ENCODE measurements around the gene ZNF593.

ZNF593 gene

DNA sequence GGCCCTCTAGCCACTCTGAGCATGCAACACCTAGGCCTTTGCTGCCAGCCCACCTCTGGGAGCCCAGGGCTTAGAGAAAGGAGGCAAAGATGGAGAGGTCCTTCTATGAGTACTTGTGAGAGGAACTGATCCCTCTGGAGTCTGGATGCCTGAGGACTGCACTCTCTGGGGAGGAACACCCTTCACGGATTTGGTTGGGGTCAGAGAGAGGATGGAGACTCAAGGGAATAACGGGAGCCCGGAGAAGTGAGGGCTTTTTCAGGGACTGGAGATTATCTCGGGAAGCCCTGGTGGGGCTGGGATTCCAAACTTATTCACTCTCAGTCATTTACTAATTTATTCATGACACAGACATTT lies 532 bp upstream of the ZNF593 start:
- DNase-seq (ENCODE audit: low spot score) = no peak

DNA sequence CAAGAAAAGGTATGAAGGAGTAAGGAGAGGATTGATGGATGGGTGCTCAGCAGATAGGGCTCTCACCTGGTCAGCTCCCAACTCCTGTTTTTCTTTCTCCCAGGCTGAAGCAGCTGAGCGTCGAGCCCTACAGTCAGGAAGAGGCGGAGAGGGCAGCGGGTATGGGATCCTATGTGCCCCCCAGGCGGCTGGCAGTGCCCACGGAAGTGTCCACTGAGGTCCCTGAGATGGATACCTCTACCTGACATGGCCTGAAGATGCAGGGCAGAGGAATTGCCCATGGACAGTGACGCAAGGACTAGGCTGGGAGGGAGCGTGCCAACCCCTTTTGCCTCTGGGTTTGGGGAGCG lies 739 bp downstream of the ZNF593 start:
- no peak for DNase-seq (ENCODE audit: low spot score)

- no peak for DNase-seq (ENCODE audit: low spot score)
Measured at GRCh38 chr1:26171084-26172072, 1.7 kb downstream of the ZNF593 start, which contains the start of gene ZNF593OS. Gene ZNF593OS (minus strand): TSS chr1:26171832. CDS start chr1:26171661, 171 bp downstream.

DNA sequence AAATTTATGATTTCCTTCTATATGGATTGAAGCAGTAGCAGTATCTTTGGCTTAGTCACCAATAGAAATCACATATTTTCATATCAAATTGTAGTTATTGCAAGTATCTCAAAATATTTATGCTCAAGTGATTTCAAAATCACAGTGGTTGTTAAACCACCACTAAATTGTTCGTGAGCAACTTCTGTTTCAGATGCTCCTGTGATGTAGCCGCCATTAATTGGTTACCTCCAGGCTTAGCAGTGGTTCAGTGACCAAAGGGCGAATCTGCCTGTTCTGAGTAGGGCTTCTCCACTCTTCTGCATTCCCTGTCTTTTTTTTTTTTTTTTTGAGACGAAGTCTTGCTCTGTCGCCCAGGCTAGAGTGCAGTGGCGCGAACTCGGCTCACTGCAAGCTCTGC lies 5.6 kb downstream of the ZNF593 start:
- DNase-seq (ENCODE audit: low spot score) = no peak

GRCh38 chr1:26177182-26177684 lies 7.5 kb downstream of the ZNF593 start, which contains the start of gene CNKSR1:
Gene CNKSR1 (plus strand): TSS chr1:26177491. CDS start chr1:26177548, 57 bp downstream.
- no peak for DNase-seq (ENCODE audit: low spot score)

- no peak for DNase-seq (ENCODE audit: low spot score)
Measured at GRCh38 chr1:26180010-26180506, 10.3 kb downstream of the ZNF593 start.

DNA sequence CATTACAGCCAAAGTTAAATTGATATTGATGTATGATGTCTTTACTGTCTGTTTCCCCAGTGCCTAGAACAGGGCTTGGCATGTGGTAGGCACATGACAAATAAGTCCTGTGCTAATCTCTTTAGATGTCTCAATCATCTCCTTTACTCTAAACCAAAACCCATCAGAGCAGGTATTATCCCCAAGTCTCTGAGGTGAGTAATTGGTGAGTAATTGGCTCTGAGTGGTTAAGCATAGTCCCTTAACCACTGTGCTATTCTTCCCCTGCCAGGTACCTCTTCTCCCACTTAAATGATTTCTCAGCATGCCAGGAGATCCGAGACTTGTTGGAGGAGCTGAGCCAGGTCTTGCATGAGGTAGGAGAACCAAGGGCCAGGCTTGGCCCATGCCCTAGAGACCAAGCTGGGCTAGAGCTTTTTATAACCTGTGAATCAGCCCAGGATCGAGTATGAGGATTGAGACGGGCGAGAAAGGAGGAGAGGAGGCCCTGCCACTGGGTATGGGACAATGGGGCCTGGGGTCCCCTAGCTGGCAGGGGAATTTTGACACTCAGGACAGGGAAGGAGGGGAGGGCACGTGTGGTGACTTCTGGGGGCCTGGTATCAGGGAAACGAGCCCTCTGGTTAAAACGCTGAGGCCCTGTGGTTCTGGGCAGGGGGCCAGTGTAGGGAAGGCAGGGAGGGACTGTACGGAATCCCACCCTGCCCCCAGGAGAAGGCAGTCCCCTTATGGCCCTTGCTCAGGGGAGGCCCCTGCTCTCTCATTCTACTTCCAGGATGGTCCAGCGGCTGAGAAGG lies 12.1 kb downstream of the ZNF593 start:
- no peak for DNase-seq (ENCODE audit: low spot score)

GRCh38 chr1:26182383-26182696 lies 12.6 kb downstream of the ZNF593 start:
- DNase-seq (ENCODE audit: low spot score) = no peak

DNA sequence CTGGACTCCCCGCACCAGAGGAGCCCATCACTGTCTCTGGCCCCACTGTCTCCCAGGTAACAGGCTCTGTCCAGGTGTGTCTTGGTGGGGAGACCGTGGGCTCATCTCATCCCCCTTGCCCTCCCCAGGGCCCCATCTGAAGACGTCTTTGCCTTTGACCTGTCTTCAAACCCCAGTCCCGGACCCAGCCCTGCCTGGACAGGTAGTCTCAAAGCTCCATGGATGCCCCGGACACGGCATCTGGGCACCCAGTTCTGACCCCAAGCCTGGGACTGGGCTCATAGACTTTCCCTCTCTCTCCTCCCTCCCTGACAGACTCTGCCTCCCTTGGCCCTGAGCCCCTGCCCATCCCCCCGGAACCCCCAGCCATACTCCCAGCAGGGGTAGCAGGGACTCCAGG lies 14.4 kb downstream of the ZNF593 start:
- DNase-seq (ENCODE audit: low spot score) = no peak

DNA sequence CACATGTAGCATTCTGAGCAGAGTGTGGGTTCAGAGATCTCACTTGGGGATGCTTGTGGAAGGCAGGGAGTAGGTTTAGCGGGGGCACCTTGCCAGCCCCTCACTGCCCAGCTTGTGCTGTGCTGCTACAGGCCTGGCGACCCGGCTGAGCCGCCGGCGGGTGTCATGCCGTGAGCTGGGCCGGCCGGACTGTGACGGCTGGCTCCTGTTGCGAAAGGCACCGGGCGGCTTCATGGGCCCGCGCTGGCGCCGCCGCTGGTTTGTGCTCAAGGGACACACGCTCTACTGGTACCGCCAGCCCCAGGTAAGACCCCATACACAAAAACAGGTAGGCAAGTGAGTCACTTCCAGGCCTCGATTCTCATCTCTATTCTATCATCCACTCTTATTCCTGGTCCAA lies 15.2 kb downstream of the ZNF593 start:
- no peak for DNase-seq (ENCODE audit: low spot score)

GRCh38 chr1:26187882-26188281 lies 18.2 kb downstream of the ZNF593 start:
- no peak for DNase-seq (ENCODE audit: low spot score)

GRCh38 chr1:26188477-26188876 lies 18.8 kb downstream of the ZNF593 start:
- DNase-seq (ENCODE audit: low spot score) = no peak

DNA sequence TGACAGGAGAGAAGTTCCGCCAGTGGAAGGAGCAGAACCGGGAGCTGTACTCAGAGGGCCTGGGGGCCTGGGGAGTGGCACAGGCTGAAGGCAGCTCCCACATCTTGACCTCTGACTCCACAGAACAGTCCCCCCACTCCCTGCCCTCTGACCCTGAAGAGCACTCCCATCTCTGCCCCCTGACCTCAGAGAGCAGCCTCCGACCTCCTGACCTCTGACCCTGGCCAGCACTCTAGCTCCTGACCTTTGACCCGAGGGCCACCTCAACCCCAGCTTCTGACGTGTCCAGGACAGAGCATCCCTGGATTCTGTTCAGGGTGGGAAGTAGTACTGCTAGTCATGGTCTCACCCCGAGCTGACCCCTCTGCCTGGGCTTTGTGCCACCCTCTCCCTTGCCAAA lies 19.6 kb downstream of the ZNF593 start:
- DNase-seq (ENCODE audit: low spot score) = no peak

GRCh38 chr1:26189751-26190275 lies 20.1 kb downstream of the ZNF593 start:
- no peak for DNase-seq (ENCODE audit: low spot score)

DNA sequence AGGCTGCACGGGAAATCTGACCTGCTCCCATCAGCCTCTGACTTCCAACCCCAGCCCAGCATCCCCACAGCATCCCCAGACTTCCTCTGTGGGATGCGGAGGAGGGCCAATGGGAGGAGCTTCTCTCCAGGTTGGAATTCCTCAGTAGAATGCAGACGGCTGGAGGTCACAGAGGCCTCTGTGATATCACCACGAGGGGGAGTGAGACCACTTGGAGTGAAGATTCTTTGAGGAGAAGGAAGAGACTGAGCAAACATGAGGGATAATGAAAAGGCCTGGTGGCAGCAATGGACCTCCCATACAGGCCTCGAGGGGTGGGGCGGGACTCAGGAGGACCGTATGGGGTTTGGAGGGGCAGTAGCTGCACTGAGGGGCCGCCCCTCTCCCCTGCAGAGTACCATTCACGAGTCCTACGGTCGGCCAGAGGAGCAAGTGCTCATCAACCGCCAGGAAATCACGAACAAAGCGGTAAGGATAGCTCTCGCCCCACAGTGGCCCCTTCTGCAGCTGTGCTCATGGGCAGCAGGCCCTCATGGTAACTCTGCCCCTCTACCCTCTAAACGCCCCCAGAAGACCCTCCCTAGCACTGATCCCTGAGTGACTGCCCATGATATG lies 20.8 kb downstream of the ZNF593 start, which contains the start of gene CATSPER4:
Gene CATSPER4, plus strand, starts transcription at position 230 of the 615 bp plus-strand sequence. Its CDS starts 26 bp downstream, at position 256.
- DNase-seq (ENCODE audit: low spot score) = no peak

GRCh38 chr1:26191739-26192138 lies 22.0 kb downstream of the ZNF593 start:
- DNase-seq (ENCODE audit: low spot score) = no peak

- no peak for DNase-seq (ENCODE audit: low spot score)
Measured at GRCh38 chr1:26195805-26196204, 26.1 kb downstream of the ZNF593 start.

DNA sequence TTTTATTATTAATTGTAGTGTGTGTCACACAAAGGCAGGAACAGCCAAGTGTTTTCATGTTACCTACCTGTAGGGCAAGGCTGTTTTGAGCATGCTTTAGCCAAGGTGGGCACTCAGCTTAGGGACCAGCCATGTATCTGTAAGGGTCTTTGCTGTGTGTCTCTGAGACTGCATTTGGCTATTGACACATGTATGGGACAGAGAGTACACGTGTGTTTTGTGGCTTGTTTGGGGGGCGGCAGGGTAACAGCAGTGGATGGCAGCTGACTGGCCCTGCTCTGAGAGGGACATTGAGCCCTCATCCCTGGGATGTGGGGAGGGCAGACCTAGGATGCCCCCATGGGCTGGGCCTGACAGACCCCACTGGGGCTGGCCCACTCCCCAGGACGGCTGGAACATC lies 27.6 kb downstream of the ZNF593 start:
- DNase-seq (ENCODE audit: low spot score) = no peak

DNA sequence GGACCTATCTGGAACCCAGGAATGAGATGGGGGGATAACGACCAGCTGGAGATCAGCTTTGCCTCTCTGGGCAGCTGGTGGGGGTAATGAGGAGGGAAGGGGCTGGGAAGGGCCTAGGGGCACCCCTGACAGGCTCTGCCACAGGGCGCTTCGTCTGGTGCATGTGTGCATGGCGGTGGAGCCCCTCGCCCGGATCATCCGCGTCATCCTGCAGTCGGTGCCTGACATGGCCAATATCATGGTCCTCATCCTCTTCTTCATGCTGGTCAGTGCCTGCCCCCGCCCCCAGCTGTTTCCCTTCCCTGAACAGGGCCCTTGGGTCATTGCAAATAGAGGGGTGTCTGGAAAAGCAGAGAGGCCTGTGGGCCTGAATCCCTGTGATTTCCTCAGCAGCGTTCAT lies 28.1 kb downstream of the ZNF593 start:
- no peak for DNase-seq (ENCODE audit: low spot score)

DNA sequence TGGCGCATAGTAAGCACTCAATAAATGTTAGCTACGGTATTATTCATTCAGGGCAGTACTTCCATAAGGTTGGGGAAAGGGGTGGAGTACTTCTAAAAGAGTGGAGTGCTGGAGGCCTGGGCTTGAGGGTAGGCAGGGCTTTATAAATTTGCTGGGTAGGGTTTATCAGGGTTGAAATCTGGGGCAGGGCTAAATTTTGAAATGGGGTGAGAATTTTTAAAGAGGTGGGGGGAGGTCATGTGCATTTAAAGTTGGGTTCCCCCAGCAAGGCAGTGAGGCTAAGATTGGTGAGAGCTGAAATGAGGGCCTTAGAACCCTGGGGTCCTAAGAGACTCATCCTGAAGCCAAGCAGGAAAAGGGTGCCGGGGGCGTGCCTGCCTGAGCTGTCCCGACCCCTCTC lies 30.7 kb downstream of the ZNF593 start:
- DNase-seq (ENCODE audit: low spot score) = no peak

GRCh38 chr1:26203642-26204318 lies 34.1 kb downstream of the ZNF593 start:
- no peak for DNase-seq (ENCODE audit: low spot score)
